ENCODE results near the gene CCDC122. TPM values are rescaled to one million over a fixed set of nuclear protein-coding genes. Genes with fewer than 3 reads are reported as not detected.
A peak's percentile ranks its signal among the peaks of the same experiment; 100 is the strongest.

The CCDC122 gene
- total RNA-seq, result 1 to 10 TPM in 1 of 2 experiments, under 1 TPM in 1; 0.73 to 1.2 TPM

DNA sequence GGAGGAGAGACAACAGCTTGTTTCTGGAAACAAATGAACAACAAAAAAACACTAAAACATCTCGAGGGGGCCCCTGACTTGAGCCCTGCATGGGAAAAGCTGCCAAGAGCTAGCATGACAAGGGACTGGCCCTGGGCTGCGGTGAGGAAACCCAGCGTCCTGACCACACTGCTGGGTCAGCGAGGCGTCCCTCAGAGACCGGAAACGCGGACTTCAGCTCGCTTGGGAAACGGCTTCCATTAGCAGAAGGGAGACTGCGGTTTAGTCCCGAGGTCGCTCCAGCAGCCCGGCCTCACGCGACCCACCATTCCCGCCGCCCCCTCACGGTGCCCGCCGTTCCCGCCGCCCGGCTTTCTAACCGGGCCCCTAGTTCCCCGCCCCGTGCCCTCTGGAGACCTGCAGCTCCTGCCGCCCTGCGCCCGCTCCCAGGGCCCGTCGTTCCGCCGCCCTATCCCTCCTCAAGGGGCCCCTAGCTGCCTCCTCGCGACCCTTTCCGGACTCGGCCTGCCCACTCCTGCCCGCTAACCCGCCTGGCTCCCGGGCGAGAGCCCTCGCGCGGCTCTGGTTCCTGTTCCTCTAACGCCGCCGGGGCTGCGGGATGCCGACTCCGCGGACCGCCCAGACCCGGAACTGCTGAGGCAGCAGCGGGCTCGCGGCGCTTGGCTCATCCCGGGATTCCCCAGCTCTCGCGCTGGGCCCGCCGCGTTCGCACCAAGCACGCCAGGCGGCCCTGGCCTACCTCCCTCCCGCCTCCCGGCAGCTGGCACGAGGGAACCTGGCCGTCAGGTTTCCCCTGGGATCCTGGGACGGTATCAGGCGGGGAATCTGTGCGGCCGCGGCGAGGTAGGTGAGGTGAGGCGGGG is at the start of gene CCDC122:
TSS of gene CCDC122 (minus strand) at position 849 of the 863 bp plus-strand sequence. CDS start 10,364 bp downstream, outside the sequence.
- Mint-ChIP-seq H3K4me3 (peak within 1 kb of the TSS; percentile 72), H3K4me1 (peaks cover 29% of the 10 kb centered on the region), H3K9me3 (no peaks in the 10 kb centered on the region), H3K36me3 (ENCODE audit: low read depth) (peaks cover 8% of the 10 kb centered on the region), H3K27me3 (peaks cover 12% of the 10 kb centered on the region), H3K27ac (peak within 1 kb of the TSS; percentile 63)
- ChIA-PET CTCF (no interaction called here), POLR2A (interaction anchor here (0.7 to 1.3 kb wide), 6 partner anchors 27 to 1606 kb away, joined by 3 to 4 read pairs (median 3); partner anchors contain the start of gene EPSTI1)
- DNase-seq, result peak; percentile 78

DNA sequence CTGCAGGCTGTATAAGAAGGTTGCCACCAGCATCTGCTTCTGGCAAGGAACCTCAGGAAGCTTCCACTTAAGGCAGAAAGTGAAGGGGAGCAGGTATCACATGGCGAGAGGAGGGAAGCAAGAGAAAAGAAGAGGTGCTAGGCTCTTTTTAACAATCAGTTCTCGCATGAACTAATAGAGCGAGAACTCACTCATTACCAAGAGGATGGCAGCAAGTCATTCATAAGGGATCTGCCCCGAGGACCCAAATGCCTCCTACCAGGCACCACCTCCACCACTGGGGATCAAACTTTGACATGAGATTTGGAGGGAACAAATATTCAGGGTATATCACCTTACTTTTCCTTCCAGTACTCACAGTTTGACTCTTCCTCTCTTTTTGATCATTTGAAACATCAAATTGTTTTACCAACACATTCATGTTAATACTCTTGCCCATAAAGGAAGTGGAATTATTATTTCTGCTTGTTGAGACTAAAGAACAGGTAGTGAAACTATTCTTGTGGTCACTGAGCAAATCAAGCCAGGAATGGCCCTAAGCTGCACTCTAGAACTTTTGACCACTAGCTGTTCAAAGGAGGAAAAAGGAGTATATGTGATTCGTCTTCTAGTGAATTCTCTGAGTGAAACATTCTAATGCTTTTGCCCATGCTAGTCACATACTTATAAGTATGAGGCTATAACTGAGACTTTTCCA is 45.2 kb upstream of the CCDC122 start:
- no peaks in the 10 kb centered on the region for H3K9me3 Mint-ChIP-seq
- H3K27ac Mint-ChIP-seq, result no peak overlapping the region
- no peak for DNase-seq
- peaks cover 16% of the 10 kb centered on the region for H3K27me3 Mint-ChIP-seq
- no peaks in the 10 kb centered on the region for H3K4me1 Mint-ChIP-seq
- H3K4me3 Mint-ChIP-seq, result no peak overlapping the region
- ChIA-PET CTCF (no interaction called here), POLR2A (no interaction called here)
- H3K36me3 Mint-ChIP-seq (ENCODE audit: low read depth), result no peaks in the 10 kb centered on the region

DNA sequence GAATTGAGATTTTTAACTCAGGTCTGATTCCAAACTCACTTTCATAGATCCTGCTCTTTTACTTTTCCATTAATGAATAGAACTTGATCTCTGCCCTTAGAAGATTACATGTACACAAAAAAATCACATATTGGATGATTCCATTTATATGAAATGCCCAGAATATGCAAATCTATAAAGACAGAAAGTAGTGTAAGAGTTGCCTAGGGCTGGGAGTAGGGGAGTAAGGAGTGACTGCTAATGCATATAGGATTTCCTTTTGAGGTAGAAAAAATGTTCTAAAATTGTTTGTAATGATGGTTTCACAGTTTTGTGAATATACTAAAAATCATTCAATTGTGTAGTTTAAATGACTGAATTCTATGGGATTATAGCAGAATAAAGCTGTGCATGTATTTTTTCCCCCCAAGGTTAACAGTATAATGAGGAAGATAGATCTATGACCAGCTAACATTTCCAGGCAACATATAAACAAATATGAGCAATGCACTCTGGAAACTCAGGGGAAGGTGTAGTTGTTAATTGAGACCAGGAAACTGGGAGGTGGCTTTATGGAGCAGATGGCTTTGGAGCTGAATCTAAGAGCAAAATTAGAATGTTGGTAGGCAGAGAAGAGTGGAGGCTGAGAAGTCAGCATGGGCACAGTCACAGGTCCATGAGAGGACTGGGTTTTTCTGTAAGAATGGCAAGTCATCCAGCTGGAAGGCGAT is 41.6 kb upstream of the CCDC122 start:
- no peak overlapping the region for H3K27ac Mint-ChIP-seq
- DNase-seq, result no peak
- CTCF ChIA-PET, result interaction anchor here (2.9 kb wide), 1 partner anchor 13 kb away, joined by 10 read pairs; no protein-coding TSS in a partner anchor
- no peaks in the 10 kb centered on the region for H3K36me3 Mint-ChIP-seq (ENCODE audit: low read depth)
- POLR2A ChIA-PET, result interaction anchor here (0.5 kb wide), 1 partner anchor 19 kb away, joined by 3 read pairs; no protein-coding TSS in a partner anchor
- H3K4me1 Mint-ChIP-seq, result no peaks in the 10 kb centered on the region
- H3K27me3 Mint-ChIP-seq, result peaks cover 31% of the 10 kb centered on the region
- H3K4me3 Mint-ChIP-seq, result no peak overlapping the region
- no peaks in the 10 kb centered on the region for H3K9me3 Mint-ChIP-seq

DNA sequence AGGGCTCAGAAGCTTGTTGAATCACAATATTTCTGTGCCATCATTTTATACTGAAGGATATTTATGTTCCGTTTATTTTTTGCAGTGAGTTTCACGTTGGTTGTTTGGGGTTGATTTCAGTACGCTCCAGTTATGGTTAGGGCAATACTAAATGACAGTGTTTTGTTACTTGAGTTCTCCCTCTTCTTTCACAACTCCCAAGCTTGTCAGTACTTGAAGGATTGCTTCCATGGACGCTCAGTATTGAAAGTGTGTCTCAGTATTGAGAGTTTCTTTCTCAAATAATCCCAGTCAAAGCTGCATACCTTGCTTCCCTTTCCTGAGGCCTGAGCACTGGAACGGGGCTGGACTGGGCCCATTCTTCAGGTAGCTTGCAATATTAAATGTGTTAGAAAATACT is 39.1 kb upstream of the CCDC122 start:
- Mint-ChIP-seq H3K9me3 (no peaks in the 10 kb centered on the region), H3K4me3 (no peak overlapping the region), H3K27me3 (peaks cover 31% of the 10 kb centered on the region), H3K4me1 (no peaks in the 10 kb centered on the region), H3K27ac (no peak overlapping the region), H3K36me3 (ENCODE audit: low read depth) (no peaks in the 10 kb centered on the region)
- ChIA-PET CTCF (interaction anchor here (1.0 kb wide), 1 partner anchor 11 kb away, joined by 4 read pairs; no protein-coding TSS in a partner anchor), POLR2A (no interaction called here)
- DNase-seq, result no peak

DNA sequence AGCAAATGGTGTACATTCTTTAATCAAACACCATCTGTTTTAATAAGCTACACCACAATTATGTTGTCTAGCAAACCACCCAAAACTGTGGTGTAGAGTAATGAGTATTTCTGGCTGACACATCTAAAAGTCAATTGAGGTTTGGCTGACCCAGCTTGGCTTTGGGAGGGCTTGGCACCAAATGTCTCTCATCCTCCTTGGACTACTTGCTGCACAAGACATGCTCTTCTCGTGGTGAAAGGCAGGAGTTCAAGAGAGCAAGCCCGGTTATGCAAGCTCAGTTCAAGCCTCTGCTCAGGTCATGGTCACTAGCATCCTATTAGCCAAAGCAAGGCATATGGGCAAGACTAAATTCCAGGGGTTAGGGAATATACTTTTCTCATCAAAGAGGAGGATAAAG is 37.3 kb upstream of the CCDC122 start:
- H3K4me1 Mint-ChIP-seq, result no peaks in the 10 kb centered on the region
- no peak overlapping the region for H3K27ac Mint-ChIP-seq
- POLR2A ChIA-PET, result no interaction called here
- H3K9me3 Mint-ChIP-seq, result no peaks in the 10 kb centered on the region
- no peaks in the 10 kb centered on the region for H3K36me3 Mint-ChIP-seq (ENCODE audit: low read depth)
- peaks cover 41% of the 10 kb centered on the region for H3K27me3 Mint-ChIP-seq
- no peak overlapping the region for H3K4me3 Mint-ChIP-seq
- CTCF ChIA-PET, result no interaction called here
- no peak for DNase-seq

DNA sequence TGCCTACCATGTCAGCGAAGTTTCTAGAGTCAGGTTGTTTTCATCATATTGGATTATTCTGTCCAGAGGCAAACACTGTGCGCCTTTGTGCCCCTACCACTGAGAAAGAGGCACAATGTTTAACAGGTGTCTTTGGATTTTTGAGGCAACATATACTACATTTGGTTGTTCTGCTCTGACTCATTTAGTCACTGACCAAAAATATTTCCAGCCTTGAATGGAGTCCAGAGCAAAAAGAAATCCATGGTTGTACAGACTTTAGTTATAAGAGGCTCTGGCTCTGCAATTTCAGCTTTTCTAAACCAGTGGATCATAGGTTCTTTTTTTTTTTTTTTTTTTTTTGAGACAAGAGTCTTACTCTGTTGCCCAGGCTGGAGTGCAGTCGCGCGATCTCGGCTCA is 35.9 kb upstream of the CCDC122 start:
- Mint-ChIP-seq H3K9me3 (no peaks in the 10 kb centered on the region), H3K27me3 (peaks cover 30% of the 10 kb centered on the region), H3K4me3 (no peak overlapping the region), H3K36me3 (ENCODE audit: low read depth) (no peaks in the 10 kb centered on the region), H3K4me1 (no peaks in the 10 kb centered on the region), H3K27ac (no peak overlapping the region)
- CTCF ChIA-PET, result no interaction called here
- POLR2A ChIA-PET, result no interaction called here
- DNase-seq, result no peak

DNA sequence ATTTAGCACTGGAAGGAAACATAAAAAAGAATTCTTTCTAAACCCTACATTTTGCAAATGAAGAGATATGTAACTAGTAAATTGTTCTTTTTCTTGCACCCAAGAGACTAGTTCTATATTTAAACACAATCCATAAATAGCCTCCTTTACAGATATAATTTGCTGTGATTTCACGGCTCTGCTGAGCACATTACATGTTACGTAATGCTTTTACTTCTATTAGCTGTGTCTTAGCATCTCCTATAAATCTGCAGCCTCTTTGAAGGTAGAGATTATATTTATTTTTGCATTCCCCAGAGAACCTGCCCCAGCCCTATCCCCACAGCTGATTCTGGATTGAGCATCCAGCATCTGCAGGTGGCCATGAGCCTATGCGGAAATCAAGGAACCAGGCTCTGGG is 32.3 kb upstream of the CCDC122 start:
- no peak overlapping the region for H3K4me3 Mint-ChIP-seq

DNA sequence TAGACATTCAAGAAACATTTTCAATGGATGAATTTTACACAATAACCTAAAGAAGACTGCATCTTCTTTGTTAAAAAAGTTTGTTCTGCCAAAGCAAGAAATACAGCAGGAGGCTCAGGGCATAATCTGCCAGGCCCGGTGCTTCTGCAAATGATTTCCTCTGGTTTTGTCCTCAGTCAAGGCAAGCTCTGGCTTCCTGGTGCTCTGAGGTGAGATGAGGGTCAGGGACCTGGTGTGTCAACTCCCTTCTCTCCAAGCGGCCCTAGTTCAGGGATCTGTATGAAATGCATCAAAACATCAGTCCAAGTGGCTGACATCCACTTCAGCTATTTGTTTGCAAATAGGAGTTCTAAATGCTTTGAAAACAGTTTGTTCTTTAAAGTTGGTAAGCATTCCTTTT is 31.7 kb upstream of the CCDC122 start:
- H3K4me3 Mint-ChIP-seq, result no peak overlapping the region
- no peak overlapping the region for H3K27ac Mint-ChIP-seq
- peaks cover 17% of the 10 kb centered on the region for H3K27me3 Mint-ChIP-seq
- DNase-seq, result no peak
- CTCF ChIA-PET, result interaction anchor here (1.2 to 2.6 kb wide), 2 partner anchors 12 to 559 kb away, joined by 3 to 9 read pairs; no protein-coding TSS in a partner anchor
- H3K9me3 Mint-ChIP-seq, result no peaks in the 10 kb centered on the region
- no peaks in the 10 kb centered on the region for H3K4me1 Mint-ChIP-seq
- H3K36me3 Mint-ChIP-seq (ENCODE audit: low read depth), result no peaks in the 10 kb centered on the region
- POLR2A ChIA-PET, result no interaction called here

More for the DNA sequence above, 32.3 kb upstream of the CCDC122 start:
- DNase-seq, result no peak
- H3K9me3 Mint-ChIP-seq, result no peaks in the 10 kb centered on the region
- H3K4me1 Mint-ChIP-seq, result no peaks in the 10 kb centered on the region
- POLR2A ChIA-PET, result no interaction called here
- peaks cover 16% of the 10 kb centered on the region for H3K27me3 Mint-ChIP-seq
- no peak overlapping the region for H3K27ac Mint-ChIP-seq
- CTCF ChIA-PET, result interaction anchor here (1.2 to 2.6 kb wide), 2 partner anchors 11 to 559 kb away, joined by 3 to 9 read pairs; no protein-coding TSS in a partner anchor
- no peaks in the 10 kb centered on the region for H3K36me3 Mint-ChIP-seq (ENCODE audit: low read depth)

DNA sequence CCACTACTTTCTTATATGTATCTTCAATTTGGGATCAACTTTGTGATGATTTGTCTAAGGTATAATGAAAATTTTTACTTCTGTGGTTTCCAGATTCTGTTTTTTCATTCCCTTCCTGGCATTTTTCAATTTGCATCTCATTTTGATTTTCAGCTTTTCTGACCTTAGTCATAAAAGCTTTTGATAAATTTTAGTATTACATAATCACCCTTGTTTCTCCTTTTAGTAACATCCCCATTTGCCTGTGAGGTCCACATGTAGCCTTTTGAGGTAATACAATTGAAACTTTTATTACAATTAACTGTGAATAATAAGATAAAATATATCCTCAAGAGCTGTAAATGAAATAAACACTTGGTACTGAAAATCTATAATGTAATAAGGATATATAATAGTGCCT is 31.3 kb upstream of the CCDC122 start:
- POLR2A ChIA-PET, result no interaction called here

DNA sequence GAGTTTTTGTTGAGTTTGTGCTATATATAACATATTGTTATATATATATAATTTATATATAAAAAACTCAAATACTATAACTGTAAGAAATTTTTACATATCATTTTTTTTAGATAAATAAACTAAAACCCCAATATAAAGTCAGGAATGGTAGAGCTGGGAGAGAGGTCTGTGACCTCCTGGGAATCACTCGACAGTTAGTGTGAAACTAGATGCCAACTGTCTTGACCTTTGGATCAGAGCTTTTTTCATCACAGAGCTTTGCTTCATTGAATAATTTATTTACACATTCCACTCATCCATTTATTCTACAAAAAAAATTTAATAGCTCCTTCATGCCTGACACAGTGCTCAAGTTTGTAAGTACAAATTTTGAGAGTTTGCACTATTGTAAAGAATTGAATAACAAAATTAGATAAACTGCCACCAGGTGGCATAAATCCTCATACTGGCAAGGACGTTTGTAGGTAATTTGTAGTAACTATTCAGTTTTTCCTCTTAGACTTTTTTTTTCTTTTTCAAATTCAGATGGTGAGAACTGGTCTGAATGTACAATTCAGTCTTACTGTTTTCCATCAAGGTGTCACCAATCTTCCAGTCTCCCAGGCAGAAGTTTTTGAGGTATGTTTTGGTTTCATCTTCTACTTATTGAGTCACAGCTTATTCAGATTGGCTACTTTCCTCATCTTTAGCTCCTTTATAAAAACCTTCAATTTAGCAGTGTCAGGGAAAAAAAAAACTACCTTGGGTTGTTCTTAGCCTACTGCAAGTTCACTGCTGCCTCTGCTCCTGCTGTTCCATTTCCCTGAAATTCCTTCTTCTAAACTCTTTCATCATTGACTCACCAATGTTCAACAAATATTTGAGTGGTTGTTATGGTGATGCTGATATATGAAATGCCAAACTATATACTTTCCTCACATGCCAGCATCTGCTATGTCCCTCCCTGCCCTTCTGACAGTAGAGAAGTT is 28.9 kb upstream of the CCDC122 start:
- H3K4me3 Mint-ChIP-seq, result no peak overlapping the region
- no peak overlapping the region for H3K27ac Mint-ChIP-seq
- no peaks in the 10 kb centered on the region for H3K4me1 Mint-ChIP-seq
- CTCF ChIA-PET, result interaction anchor here (0.7 to 6.3 kb wide), 15 partner anchors 9 to 565 kb away, joined by 3 to 58 read pairs (median 4); no protein-coding TSS in a partner anchor
- H3K9me3 Mint-ChIP-seq, result no peaks in the 10 kb centered on the region
- peaks cover 25% of the 10 kb centered on the region for H3K27me3 Mint-ChIP-seq
- POLR2A ChIA-PET, result no interaction called here
- no peak for DNase-seq
- no peaks in the 10 kb centered on the region for H3K36me3 Mint-ChIP-seq (ENCODE audit: low read depth)

More for the DNA sequence above, 31.3 kb upstream of the CCDC122 start:
- CTCF ChIA-PET, result interaction anchor here (1.2 to 2.6 kb wide), 2 partner anchors 12 to 560 kb away, joined by 3 to 9 read pairs; no protein-coding TSS in a partner anchor
- Mint-ChIP-seq H3K36me3 (ENCODE audit: low read depth) (no peaks in the 10 kb centered on the region), H3K4me3 (no peak overlapping the region), H3K4me1 (no peaks in the 10 kb centered on the region), H3K27me3 (peaks cover 18% of the 10 kb centered on the region), H3K9me3 (no peaks in the 10 kb centered on the region), H3K27ac (no peak overlapping the region)
- DNase-seq, result no peak

DNA sequence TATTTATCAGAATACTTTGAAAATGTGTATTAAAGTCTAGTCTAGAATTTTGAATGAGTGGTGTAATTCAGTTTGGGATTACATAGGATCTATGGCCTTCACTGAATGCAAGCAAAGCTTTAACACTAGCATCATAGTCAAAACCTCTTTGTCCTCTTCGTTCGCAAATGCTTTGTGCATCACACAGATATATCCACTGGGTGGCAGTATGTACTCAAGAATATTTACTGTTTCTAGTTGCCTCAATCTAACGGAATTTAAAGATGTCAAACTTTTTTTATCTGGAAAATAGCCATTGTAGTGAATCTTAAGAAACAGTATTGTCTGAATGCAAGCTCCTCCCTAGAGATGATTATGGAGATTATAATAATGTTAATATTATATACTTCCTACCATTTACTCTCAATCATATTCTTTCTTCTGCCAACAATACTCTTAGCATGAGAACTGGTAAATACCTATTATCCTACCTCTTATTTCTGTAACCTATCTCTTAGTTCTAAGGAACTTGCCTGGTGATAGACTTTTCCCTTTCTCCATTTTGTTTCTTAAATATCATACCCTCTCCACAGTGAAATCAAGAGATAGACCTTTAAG is 26.0 kb upstream of the CCDC122 start:
- H3K27me3 Mint-ChIP-seq, result peaks cover 18% of the 10 kb centered on the region
- H3K36me3 Mint-ChIP-seq (ENCODE audit: low read depth), result no peaks in the 10 kb centered on the region
- H3K9me3 Mint-ChIP-seq, result no peaks in the 10 kb centered on the region
- no peak overlapping the region for H3K27ac Mint-ChIP-seq
- H3K4me1 Mint-ChIP-seq, result no peaks in the 10 kb centered on the region
- POLR2A ChIA-PET, result interaction anchor here (0.8 kb wide), 1 partner anchor 26 kb away, joined by 3 read pairs; the partner anchor contains the start of genes CCDC122 and LACC1
- no peak overlapping the region for H3K4me3 Mint-ChIP-seq
- DNase-seq, result peak; percentile 19
- CTCF ChIA-PET, result interaction anchor here (1.0 to 6.3 kb wide), 5 partner anchors 48 to 578 kb away, joined by 3 to 58 read pairs (median 3); no protein-coding TSS in a partner anchor
